CD1c-positive myeloid dendritic cell (primary cell): Measurements from ENCODE around the gene IL1A.

ENCODE experiments used
- DNase-seq: peaks from one replicate; pipeline ENCODE4 v3.0.0-alpha.2; 2016; ENCODE audit errors: extremely low spot score

Gene IL1A

GRCh38 chr2:112818094-112818902 is 34.0 kb upstream of the IL1A start:
- no peak for DNase-seq

GRCh38 chr2:112817082-112817689 is 32.9 kb upstream of the IL1A start:
- no peak for DNase-seq

GRCh38 chr2:112814278-112814677 is 30.0 kb upstream of the IL1A start:
- no peak for DNase-seq

- DNase-seq = no peak
Measured at GRCh38 chr2:112813280-112813966, 29.1 kb upstream of the IL1A start.

- DNase-seq = peak; percentile 48
Measured at GRCh38 chr2:112812318-112813267, 28.3 kb upstream of the IL1A start.

- peak; percentile 78 for DNase-seq
Measured at GRCh38 chr2:112811841-112812306, 27.6 kb upstream of the IL1A start.

- DNase-seq = no peak
Measured at GRCh38 chr2:112811276-112811831, 27.1 kb upstream of the IL1A start.

- DNase-seq = no peak
Measured at GRCh38 chr2:112809112-112809511, 24.8 kb upstream of the IL1A start.

- DNase-seq = no peak
Measured at GRCh38 chr2:112807233-112807807, 23.0 kb upstream of the IL1A start.

- no peak for DNase-seq
Measured at GRCh38 chr2:112805542-112805941, 21.2 kb upstream of the IL1A start.

GRCh38 chr2:112803691-112804521 is 19.6 kb upstream of the IL1A start:
- no peak for DNase-seq

- no peak for DNase-seq
Measured at GRCh38 chr2:112800881-112801583, 16.7 kb upstream of the IL1A start.

- DNase-seq = peak; percentile 81
Measured at GRCh38 chr2:112798979-112799975, 15.0 kb upstream of the IL1A start.

- DNase-seq = no peak
Measured at GRCh38 chr2:112796486-112796885, 12.2 kb upstream of the IL1A start.

- peak; percentile 50 for DNase-seq
Measured at GRCh38 chr2:112795774-112796173, 11.5 kb upstream of the IL1A start.

GRCh38 chr2:112794841-112795240 is 10.5 kb upstream of the IL1A start:
- DNase-seq = peak; percentile 18

GRCh38 chr2:112794131-112794733 is 9.9 kb upstream of the IL1A start:
- DNase-seq = peak; percentile 94
